ENCODE results near the gene GPC3. TPM values are rescaled to one million over a fixed set of nuclear protein-coding genes. Genes with fewer than 3 reads are reported as not detected.

GPC3 gene
- total and polyA plus RNA-seq, 2 donors (not counting 3 experiments of a cell fraction or from before 2014, with no cell fraction given) = not detected

- no peaks in the 10 kb centered on the region for H3K79me2 ChIP-seq (ENCODE audit: control insufficient read depth, insufficient read depth, low read length)
- BruUV-seq (replicated peaks) = no TSS peak
- no peaks in the 10 kb centered on the region for H3K27me3 ChIP-seq (ENCODE audit: control insufficient read depth in 2 of 2, insufficient read depth in 2 of 2, low read length in 2 of 2)
- ChIA-PET CTCF (no interaction called here), POLR2A (no interaction called here)
- no peaks in the 10 kb centered on the region for H3K9me3 ChIP-seq (replicated peaks; ENCODE audit: control insufficient read depth, insufficient read depth, low read length)
- no peak overlapping the region for H2AFZ ChIP-seq (ENCODE audit: low read depth, low read length)
- DNase-seq (ENCODE audit: low read depth, low spot score) (no peak), FAIRE-seq (no peak)
- no peaks in the 10 kb centered on the region for H3K4me1 ChIP-seq (ENCODE audit: control insufficient read depth, extremely low read depth, insufficient read depth, low read length)
- H3K9me1 ChIP-seq (replicated peaks; ENCODE audit: control insufficient read depth, extremely low read depth, insufficient read depth, low read length) = no peaks in the 10 kb centered on the region
- H3K27ac ChIP-seq (ENCODE audit: insufficient read depth, low read depth, low read length) = no peak overlapping the region
- dilution Hi-C loops (cut with MboI; ENCODE audit: extremely low pct_ligation_motif_present, low sequenced_read_pairs) (no loop called here), intact Hi-C loops (cut with micrococcal nuclease) (no loop called here)
- H3K36me3 ChIP-seq (ENCODE audit: control insufficient read depth in 2 of 2, extremely low read depth in 1 of 2, insufficient read depth in 2 of 2, low read length in 2 of 2) = no peaks in the 10 kb centered on the region
- H4K20me1 ChIP-seq (replicated peaks; ENCODE audit: control insufficient read depth, extremely low read depth, insufficient read depth, low read length) = no peaks in the 10 kb centered on the region
- TF ChIP-seq, protein P1, sequence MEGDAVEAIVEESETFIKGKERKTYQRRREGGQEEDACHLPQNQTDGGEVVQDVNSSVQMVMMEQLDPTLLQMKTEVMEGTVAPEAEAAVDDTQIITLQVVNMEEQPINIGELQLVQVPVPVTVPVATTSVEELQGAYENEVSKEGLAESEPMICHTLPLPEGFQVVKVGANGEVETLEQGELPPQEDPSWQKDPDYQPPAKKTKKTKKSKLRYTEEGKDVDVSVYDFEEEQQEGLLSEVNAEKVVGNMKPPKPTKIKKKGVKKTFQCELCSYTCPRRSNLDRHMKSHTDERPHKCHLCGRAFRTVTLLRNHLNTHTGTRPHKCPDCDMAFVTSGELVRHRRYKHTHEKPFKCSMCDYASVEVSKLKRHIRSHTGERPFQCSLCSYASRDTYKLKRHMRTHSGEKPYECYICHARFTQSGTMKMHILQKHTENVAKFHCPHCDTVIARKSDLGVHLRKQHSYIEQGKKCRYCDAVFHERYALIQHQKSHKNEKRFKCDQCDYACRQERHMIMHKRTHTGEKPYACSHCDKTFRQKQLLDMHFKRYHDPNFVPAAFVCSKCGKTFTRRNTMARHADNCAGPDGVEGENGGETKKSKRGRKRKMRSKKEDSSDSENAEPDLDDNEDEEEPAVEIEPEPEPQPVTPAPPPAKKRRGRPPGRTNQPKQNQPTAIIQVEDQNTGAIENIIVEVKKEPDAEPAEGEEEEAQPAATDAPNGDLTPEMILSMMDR (IDR thresholded peaks at IDR 0.05; ENCODE audit: extremely low read depth in 1 of 2, insufficient read depth in 1 of 2, low read depth in 1 of 2, low read length in 2 of 2) = no peak
- TF ChIP-seq GATA2 (IDR thresholded peaks at IDR 0.05; ENCODE audit: insufficient read depth, insufficient read length, low read depth, low read length) = no peak
- no peak for TF ChIP-seq FOS (IDR thresholded peaks at IDR 0.05; ENCODE audit: borderline replicate concordance, insufficient read depth, low read length)
- no peak for TF ChIP-seq EZH2 (IDR thresholded peaks at IDR 0.05; ENCODE audit: borderline replicate concordance, low read depth, low read length, severe bottlenecking)
- no peak overlapping the region for H3K4me2 ChIP-seq (ENCODE audit: insufficient read depth, low read length)
- no peak overlapping the region for H3K9ac ChIP-seq (replicated peaks; ENCODE audit: extremely low read depth, insufficient read depth, low read length)
- no peak overlapping the region for H3K4me3 ChIP-seq (replicated peaks in 1 of 3; ENCODE audit: insufficient read depth in 1 of 3, low read depth in 1 of 3, low read length in 3 of 3)
Observed at GRCh38 chrX:133905305-133905704, 80.1 kb downstream of the GPC3 start.

DNA sequence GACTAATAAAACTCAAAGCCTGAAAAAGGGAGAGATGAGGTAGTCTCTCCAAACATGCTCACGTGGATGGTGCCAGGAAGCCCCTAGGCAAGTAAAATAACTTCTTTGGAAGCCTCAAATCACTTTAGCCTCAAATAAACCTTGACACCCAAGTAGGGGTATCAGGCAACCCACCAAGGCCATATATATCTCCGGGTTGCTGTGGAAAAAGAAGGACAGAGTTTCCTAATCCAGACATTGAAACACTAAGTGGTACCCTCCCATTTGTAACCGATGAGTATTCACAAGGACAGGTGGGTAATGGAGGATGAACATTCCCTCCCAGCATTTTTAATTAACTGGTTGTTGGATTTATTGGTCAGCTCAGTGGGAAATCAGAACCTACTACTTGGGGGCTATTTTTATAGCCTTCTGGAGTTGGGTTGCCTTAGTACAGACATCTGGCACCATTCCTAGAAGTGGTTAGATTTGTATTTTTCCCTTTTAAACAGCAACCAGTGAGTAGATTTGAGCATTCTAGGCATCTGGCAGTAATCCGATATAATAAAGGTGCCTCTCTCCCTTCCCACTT, 87.7 kb downstream of the GPC3 start:
- Histone ChIP-seq H3K4me2 (ENCODE audit: insufficient read depth, low read length) (no peak overlapping the region), H3K79me2 (ENCODE audit: control insufficient read depth, insufficient read depth, low read length) (no peaks in the 10 kb centered on the region), H4K20me1 (replicated peaks; ENCODE audit: control insufficient read depth, extremely low read depth, insufficient read depth, low read length) (no peaks in the 10 kb centered on the region), H3K4me3 (replicated peaks in 1 of 3; ENCODE audit: insufficient read depth in 1 of 3, low read depth in 1 of 3, low read length in 3 of 3) (no peak overlapping the region), H2AFZ (ENCODE audit: low read depth, low read length) (no peak overlapping the region), H3K9me3 (replicated peaks; ENCODE audit: control insufficient read depth, insufficient read depth, low read length) (no peaks in the 10 kb centered on the region), H3K4me1 (ENCODE audit: control insufficient read depth, extremely low read depth, insufficient read depth, low read length) (no peaks in the 10 kb centered on the region), H3K27ac (ENCODE audit: insufficient read depth, low read depth, low read length) (no peak overlapping the region), H3K9me1 (replicated peaks; ENCODE audit: control insufficient read depth, extremely low read depth, insufficient read depth, low read length) (no peaks in the 10 kb centered on the region), H3K9ac (replicated peaks; ENCODE audit: extremely low read depth, insufficient read depth, low read length) (no peak overlapping the region), H3K27me3 (ENCODE audit: control insufficient read depth in 2 of 2, insufficient read depth in 2 of 2, low read length in 2 of 2) (no peaks in the 10 kb centered on the region), H3K36me3 (ENCODE audit: control insufficient read depth in 2 of 2, extremely low read depth in 1 of 2, insufficient read depth in 2 of 2, low read length in 2 of 2) (no peaks in the 10 kb centered on the region)
- CTCF ChIA-PET = no interaction called here
- POLR2A ChIA-PET = no interaction called here
- BruUV-seq (replicated peaks) = no TSS peak
- TF ChIP-seq, protein P1 (IDR thresholded peaks at IDR 0.05; ENCODE audit: extremely low read depth in 1 of 2, insufficient read depth in 1 of 2, low read depth in 1 of 2, low read length in 2 of 2) = no peak
- no peak for TF ChIP-seq POLR2A (IDR thresholded peaks at IDR 0.05; ENCODE audit: low read depth, low read length)
- TF ChIP-seq FOS (IDR thresholded peaks at IDR 0.05; ENCODE audit: borderline replicate concordance, insufficient read depth, low read length) = no peak
- no peak for TF ChIP-seq POLR2AphosphoS5 (IDR thresholded peaks at IDR 0.05; ENCODE audit: insufficient read depth, low read depth, low read length)
- TF ChIP-seq JUN (IDR thresholded peaks at IDR 0.05; ENCODE audit: borderline replicate concordance, insufficient read depth, insufficient read length, low read depth) = no peak
- TF ChIP-seq EZH2 (IDR thresholded peaks at IDR 0.05; ENCODE audit: borderline replicate concordance, low read depth, low read length, severe bottlenecking) = no peak
- TF ChIP-seq MAX (IDR thresholded peaks at IDR 0.05; ENCODE audit: insufficient read depth, insufficient read length) = no peak
- intact Hi-C loops (cut with micrococcal nuclease) = no loop called here
- dilution Hi-C loops (cut with MboI; ENCODE audit: extremely low pct_ligation_motif_present, low sequenced_read_pairs) = no loop called here
- DNase-seq (ENCODE audit: low read depth, low spot score) (no peak), FAIRE-seq (no peak)
